ENCODE data around the gene FAM171A1.

- TF ChIP-seq CTCF (conservative IDR thresholded peaks at IDR 0.05; ENCODE audit: low read length) (no peak), EZH2phosphoT487 (IDR thresholded peaks at IDR 0.05; ENCODE audit: borderline replicate concordance) (no peak)
Measured at GRCh38 chr10:15201589-15202300, 169.3 kb downstream of the FAM171A1 start.
